GM19467 (cell line): ENCODE measurements around the gene BRSK1.

Source experiments
- ATAC-seq: cut with Tn5 transposase; IDR thresholded peaks from one replicate; pipeline ENCODE4 v1.9.1; 2021; ENCODE audit warnings: mild to moderate bottlenecking, moderate library complexity; ENCODE audit not compliant: unreplicated experiment

BRSK1 gene

GRCh38 chr19:55302318-55302703, 18.5 kb downstream of the BRSK1 start:
- ATAC-seq: no peak

DNA sequence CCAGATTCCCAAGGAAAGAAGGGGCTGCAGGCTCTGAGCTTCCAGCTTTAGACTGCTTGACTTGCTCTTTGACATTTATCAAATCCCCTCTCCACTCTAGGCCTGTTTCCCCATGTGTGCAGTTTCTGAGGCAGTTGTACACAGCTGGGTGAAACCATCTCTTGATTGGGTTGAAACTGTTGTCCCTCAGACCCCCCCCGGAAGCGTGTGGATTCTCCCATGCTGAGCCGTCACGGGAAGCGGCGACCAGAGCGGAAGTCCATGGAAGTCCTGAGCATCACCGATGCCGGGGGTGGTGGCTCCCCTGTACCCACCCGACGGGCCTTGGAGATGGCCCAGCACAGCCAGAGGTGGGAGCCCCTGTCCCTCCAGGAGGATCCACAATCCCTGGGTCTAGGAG, 19.7 kb downstream of the BRSK1 start:
- no peak for ATAC-seq

DNA sequence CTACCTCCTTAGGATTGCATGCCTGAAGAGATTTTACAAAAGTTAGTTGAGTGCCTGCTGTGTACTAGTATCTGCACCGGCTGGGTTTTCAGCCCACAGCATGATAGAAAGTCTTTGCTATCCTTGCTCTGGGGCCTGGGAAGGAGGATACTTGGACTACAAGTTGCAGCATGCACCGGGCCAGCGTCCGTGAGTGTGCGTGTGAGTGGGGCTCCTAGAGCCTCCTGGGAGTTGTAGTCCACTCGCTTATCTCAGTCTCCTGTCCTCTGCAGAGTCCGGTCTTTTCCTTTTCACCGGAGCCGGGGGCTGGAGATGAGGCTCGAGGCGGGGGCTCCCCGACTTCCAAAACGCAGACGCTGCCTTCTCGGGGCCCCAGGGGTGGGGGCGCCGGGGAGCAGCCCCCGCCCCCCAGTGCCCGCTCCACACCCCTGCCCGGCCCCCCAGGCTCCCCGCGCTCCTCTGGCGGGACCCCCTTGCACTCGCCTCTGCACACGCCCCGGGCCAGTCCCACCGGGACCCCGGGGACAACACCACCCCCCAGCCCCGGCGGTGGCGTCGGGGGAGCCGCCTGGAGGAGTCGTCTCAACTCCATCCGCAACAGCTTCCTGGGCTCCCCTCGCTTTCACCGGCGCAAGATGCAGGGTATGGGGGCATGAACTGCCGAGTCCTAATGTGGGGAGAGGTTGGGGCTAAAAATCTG, 20.6 kb downstream of the BRSK1 start:
- no peak for ATAC-seq

- no peak for ATAC-seq
Observed at GRCh38 chr19:55304980-55305379, 21.2 kb downstream of the BRSK1 start.

GRCh38 chr19:55305491-55305890, 21.7 kb downstream of the BRSK1 start:
- no peak for ATAC-seq

GRCh38 chr19:55305983-55306562, 22.3 kb downstream of the BRSK1 start:
- ATAC-seq: no peak

- no peak for ATAC-seq
Observed at GRCh38 chr19:55306712-55307111, 22.9 kb downstream of the BRSK1 start.

DNA sequence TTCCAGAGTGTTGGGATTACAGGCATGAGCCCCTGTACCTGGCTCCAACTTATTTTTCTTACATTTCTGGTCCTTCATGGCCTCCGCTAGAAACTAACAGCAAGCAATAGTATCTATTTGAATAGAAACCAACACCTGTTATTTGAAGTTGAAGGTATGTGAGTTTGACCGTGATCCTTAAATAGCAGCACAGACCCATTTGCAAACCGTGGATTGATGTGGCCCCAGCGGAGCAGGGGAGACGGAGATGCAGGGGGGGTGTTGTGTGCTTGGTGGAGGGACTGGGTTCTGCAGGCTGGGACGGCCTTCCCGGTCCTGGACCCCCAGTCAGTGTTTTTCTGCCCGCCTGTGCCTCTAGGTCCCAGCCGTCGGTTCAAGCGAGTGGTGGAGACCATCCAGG, 24.5 kb downstream of the BRSK1 start:
- no peak for ATAC-seq

DNA sequence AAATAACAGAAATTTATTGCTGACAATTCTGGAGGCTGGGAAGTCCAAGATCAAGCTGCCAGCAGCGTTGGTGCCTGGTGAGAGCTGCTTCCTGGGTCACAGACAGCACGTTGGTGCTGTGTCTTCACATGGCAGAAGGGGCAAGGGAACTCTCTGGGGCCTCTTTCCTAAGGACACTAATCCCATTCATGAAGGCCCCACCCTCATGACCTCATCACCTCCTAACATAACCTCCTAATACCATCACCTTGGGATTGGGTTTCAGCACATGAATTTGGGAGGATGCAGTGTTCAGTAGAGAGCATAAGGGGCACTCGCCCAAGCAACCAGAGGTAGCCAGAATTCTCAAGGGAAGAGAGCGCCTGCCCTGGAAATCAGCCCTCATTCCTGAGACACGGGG, 25.7 kb downstream of the BRSK1 start:
- no peak for ATAC-seq

- ATAC-seq: no peak
Observed at GRCh38 chr19:55310498-55310897, 26.7 kb downstream of the BRSK1 start.

DNA sequence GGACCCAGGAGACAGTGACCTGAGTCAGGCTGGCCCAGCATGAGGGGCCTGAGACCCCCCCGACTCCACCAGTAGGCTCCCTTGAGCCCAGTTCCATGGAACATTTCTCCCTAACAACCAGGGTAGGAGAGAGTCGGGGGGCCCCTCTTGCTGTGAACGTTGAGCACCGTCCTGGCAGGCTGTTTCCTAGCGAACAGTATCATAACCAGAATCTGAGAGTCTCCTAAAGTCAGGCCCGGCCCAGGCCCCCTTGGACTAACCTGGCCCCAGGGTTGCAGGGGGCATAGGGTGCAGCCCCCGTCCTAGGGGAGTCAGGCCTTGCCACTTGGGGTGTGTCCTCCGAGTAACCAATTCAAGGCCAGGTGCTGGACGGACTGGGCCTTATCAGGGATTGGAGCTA, 27.6 kb downstream of the BRSK1 start:
- no peak for ATAC-seq

DNA sequence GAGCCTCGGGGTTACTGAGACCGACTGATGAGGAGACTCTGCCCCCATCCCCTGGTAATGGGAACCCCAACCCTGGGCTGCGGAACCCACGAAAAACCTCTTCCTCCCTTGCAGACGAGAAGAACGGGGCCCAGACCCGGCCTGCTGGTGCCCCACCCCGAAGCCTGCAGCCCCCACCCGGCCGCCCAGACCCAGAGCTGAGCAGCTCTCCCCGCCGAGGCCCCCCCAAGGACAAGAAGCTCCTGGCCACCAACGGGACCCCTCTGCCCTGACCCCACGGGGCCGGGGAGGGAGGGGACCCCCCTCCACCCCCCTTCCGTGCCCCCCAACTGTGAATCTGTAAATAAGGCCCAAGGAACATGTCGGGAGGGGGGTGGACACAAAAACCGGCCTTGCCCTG, 28.0 kb downstream of the BRSK1 start:
- no peak for ATAC-seq

DNA sequence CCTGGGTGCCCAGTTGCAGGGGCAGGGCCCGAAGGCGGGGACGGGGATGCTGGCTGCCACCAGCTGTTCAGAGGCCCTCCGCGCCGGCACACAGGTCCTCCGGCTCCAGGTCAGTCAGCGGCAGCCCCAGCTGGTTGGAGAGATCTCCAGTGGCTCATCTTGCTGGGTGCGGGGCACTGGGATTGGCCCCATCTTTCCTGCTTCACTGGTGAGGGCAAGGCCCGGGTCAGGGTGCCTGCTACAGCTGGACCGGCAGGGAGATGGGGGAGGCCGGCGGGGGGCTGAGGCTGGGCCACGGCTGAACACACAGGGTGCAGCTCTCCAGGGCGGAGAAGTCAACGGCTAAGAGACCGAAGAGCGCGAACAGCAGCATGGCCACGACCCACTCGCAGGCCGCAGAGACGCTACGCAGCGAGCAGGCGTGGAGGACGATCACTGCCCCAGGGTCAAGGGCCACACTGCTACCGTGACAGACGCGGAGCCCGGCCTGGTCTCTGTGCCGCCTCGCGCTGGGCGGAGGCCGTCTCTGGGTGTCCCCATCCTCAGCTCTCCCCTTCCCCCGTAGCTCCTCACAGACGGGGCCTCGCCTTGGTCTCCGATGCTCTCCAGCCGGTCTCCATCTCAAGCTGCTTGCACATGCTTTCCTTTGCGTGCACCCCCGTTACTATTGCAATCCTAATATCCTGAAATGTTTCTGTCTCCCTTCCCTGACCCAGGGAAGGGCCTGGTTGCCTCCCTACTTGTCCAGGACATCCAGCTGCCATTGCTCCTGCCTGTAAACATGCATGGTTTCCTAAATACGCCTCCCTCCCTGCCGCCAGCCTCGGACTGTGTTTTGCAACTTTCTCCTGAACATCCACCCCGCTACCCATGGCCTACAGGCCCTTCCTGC, 29.1 kb downstream of the BRSK1 start:
- no peak for ATAC-seq

GRCh38 chr19:55314396-55314795, 30.6 kb downstream of the BRSK1 start:
- no peak for ATAC-seq

- no peak for ATAC-seq
Observed at GRCh38 chr19:55315956-55316525, 32.2 kb downstream of the BRSK1 start.

- no peak for ATAC-seq
Observed at GRCh38 chr19:55316646-55317045, 32.8 kb downstream of the BRSK1 start.

- ATAC-seq: no peak
Observed at GRCh38 chr19:55319785-55320184, 36.0 kb downstream of the BRSK1 start.

- no peak for ATAC-seq
Observed at GRCh38 chr19:55320844-55321419, 37.1 kb downstream of the BRSK1 start.

- no peak for ATAC-seq
Observed at GRCh38 chr19:55321466-55322137, 37.8 kb downstream of the BRSK1 start.

- ATAC-seq: no peak
Observed at GRCh38 chr19:55322204-55322885, 38.5 kb downstream of the BRSK1 start.
